Tibial nerve (tissue), 4 donors: ENCODE data around the gene TMEM135.

Experiments
- EP300 ChIP-seq, 2 donors: sonication (generic); formaldehyde crosslinking; IDR thresholded peaks; one replicate each; pipeline ENCODE4 v1.6.1; 2017; ENCODE audit warnings: antibody characterized with exemption in 2 of 2, mild to moderate bottlenecking in 1 of 2
- POLR2A ChIP-seq, 2 donors: fragments of 450-650 bp; IDR thresholded peaks; one replicate each; pipeline ENCODE4 v1.6.1; 2017; ENCODE audit warnings: antibody characterized with exemption in 2 of 2, mild to moderate bottlenecking in 2 of 2, moderate library complexity in 2 of 2
- TF ChIP-seq, protein P1 (sequence below), 5 experiments: fragments of 200-600 bp in 3 of 5; fragments of 450-650 bp in 2 of 5; sonication (generic) in 3 of 5; IDR thresholded peaks; one replicate each; pipeline ENCODE4 v1.5.1; 2016 to 2019; ENCODE audit warnings: antibody characterized with exemption in 5 of 5, mild to moderate bottlenecking in 3 of 5, moderate library complexity in 2 of 5

DNA sequence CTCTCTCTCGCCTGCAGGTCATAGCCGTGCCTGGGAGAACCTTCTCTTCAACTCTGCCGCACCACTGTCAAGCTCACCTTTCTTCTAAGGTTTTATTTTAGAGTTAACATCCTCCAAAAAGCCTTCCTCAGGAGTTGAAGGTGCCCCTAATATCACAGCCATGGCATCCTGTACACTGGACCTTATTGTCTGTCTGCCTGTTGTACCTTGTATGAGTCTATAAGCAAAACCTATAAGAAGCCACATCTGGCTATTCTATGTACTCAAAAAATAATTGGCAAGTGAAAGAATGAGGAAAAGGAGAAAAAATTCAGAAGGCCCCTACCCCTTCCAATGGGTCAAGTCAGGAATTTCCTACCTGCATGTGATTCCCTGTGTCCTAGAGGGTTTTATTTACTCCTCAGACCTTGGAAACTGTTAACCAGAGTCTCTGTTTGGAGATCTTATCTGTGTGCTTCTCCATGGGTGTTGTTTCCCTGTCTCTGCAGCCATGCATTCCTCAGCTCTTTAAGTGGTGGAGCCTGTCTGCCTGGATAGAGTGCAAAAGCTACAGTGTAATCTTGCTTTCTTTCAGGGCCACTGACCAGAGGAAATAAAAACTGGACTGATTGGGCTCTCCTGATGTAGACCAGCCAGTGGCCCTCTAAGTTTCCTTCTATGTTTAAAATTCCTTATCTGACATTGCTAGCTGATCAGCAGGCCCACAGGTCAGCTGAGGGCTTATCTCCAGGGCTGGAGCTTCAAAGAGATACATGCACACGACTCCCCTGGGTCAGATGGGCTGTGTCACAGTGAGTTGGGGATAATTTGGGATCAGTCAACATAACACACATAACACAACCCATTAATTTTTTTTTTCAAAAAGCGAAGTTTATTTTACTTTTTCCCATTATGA is 37.6 kb upstream of the TMEM135 start:
- TF ChIP-seq, protein P1, sequence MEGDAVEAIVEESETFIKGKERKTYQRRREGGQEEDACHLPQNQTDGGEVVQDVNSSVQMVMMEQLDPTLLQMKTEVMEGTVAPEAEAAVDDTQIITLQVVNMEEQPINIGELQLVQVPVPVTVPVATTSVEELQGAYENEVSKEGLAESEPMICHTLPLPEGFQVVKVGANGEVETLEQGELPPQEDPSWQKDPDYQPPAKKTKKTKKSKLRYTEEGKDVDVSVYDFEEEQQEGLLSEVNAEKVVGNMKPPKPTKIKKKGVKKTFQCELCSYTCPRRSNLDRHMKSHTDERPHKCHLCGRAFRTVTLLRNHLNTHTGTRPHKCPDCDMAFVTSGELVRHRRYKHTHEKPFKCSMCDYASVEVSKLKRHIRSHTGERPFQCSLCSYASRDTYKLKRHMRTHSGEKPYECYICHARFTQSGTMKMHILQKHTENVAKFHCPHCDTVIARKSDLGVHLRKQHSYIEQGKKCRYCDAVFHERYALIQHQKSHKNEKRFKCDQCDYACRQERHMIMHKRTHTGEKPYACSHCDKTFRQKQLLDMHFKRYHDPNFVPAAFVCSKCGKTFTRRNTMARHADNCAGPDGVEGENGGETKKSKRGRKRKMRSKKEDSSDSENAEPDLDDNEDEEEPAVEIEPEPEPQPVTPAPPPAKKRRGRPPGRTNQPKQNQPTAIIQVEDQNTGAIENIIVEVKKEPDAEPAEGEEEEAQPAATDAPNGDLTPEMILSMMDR (IDR thresholded peaks at IDR 0.05) = no peak
- TF ChIP-seq POLR2A (IDR thresholded peaks at IDR 0.05) = no peak
- no peak for TF ChIP-seq EP300 (IDR thresholded peaks at IDR 0.05)
